ENCODE data around the gene NBAS.

The NBAS gene

GRCh38 chr2:15560988-15561573 lies at the start of gene NBAS:
TSS of gene NBAS (minus strand) at chr2:15561334. CDS start at chr2:15561304, 30 bp downstream.
- TF ChIP-seq CTCF (conservative IDR thresholded peaks at IDR 0.05; ENCODE audit: control insufficient read depth, insufficient read depth, low read depth, low read length): no peak
- H3K4me3 ChIP-seq (ENCODE audit: control insufficient read depth, low read depth, low read length): peak within 1 kb of the TSS; percentile 85
- DNase-seq (ENCODE audit: low read depth): peak; percentile 87

- no peak for TF ChIP-seq CTCF (conservative IDR thresholded peaks at IDR 0.05; ENCODE audit: control insufficient read depth, insufficient read depth, low read depth, low read length)
- H3K4me3 ChIP-seq (ENCODE audit: control insufficient read depth, low read depth, low read length): no peak overlapping the region
- DNase-seq (ENCODE audit: low read depth): no peak
Measured at GRCh38 chr2:15610430-15610952, 49.4 kb upstream of the NBAS start.

- no peak for DNase-seq (ENCODE audit: low read depth)
- H3K4me3 ChIP-seq (ENCODE audit: control insufficient read depth, low read depth, low read length): no peak overlapping the region
- TF ChIP-seq CTCF (conservative IDR thresholded peaks at IDR 0.05; ENCODE audit: control insufficient read depth, insufficient read depth, low read depth, low read length): no peak
Measured at GRCh38 chr2:15609341-15610042, 48.4 kb upstream of the NBAS start.

- no peak overlapping the region for H3K4me3 ChIP-seq (ENCODE audit: control insufficient read depth, low read depth, low read length)
- no peak for TF ChIP-seq CTCF (conservative IDR thresholded peaks at IDR 0.05; ENCODE audit: control insufficient read depth, insufficient read depth, low read depth, low read length)
- no peak for DNase-seq (ENCODE audit: low read depth)
Measured at GRCh38 chr2:15608392-15608761, 47.2 kb upstream of the NBAS start.

- no peak overlapping the region for H3K4me3 ChIP-seq (ENCODE audit: control insufficient read depth, low read depth, low read length)
- TF ChIP-seq CTCF (conservative IDR thresholded peaks at IDR 0.05; ENCODE audit: control insufficient read depth, insufficient read depth, low read depth, low read length): no peak
- no peak for DNase-seq (ENCODE audit: low read depth)
Measured at GRCh38 chr2:15607709-15608391, 46.7 kb upstream of the NBAS start.

GRCh38 chr2:15606481-15607441 lies 45.6 kb upstream of the NBAS start:
- TF ChIP-seq CTCF (conservative IDR thresholded peaks at IDR 0.05; ENCODE audit: control insufficient read depth, insufficient read depth, low read depth, low read length): no peak
- H3K4me3 ChIP-seq (ENCODE audit: control insufficient read depth, low read depth, low read length): no peak overlapping the region

More at GRCh38 chr2:15606481-15607441, 45.6 kb upstream of the NBAS start:
- DNase-seq (ENCODE audit: low read depth): no peak
